HepG2 (cell line): ENCODE measurements around the gene RTN4RL2. TPM values are rescaled to one million over a fixed set of nuclear protein-coding genes. Genes with fewer than 3 reads are reported as not detected.

ENCODE experiments used
- ATAC-seq: fragments of 200-7000 bp; cut with Tn5 transposase; 3 replicates; pipeline ENCODE4 v1.9.1; 2020; ENCODE audit warnings: mild to moderate bottlenecking, moderate library complexity
- BruUV-seq: library from RNA; stranded (reverse); fragments of 400-500 nt; replicated peaks from 2 replicates; lab custom pipeline; 2021; lab: Mats Ljungman, UMichigan
- CTCF ChIA-PET: fragments of 300-600 bp; formaldehyde crosslinking; extraction: SDS; loops from one replicate; lab custom pipeline; 2021; ENCODE audit warnings: low total read pairs, inconsistent platforms, low intra/inter-chr PET ratio; lab: Yijun Ruan, JAX
- POLR2A ChIA-PET: fragments of 350-600 bp; sonication (Branson Sonifier 250); formaldehyde crosslinking; loops from one replicate; lab custom pipeline; 2020; ENCODE audit warnings: antibody characterized with exemption, inconsistent platforms; lab: Yijun Ruan, JAX
- DNase-seq: peaks from one replicate; pipeline ENCODE4 v3.0.0-alpha.2; 2015; ENCODE audit warnings: low spot score
- FAIRE-seq: peaks from 3 replicates; lab custom pipeline; 2011; peaks lifted over from hg19 to GRCh38; lab: Jason Lieb, UNC
- H2AFZ ChIP-seq: one replicate; pipeline ENCODE4 v1.6.1; 2011; ENCODE audit warnings: low read length, inconsistent platforms
- H3K27ac ChIP-seq: fragments of 300-600 bp; 3 replicates; pipeline ENCODE4 v1.8.0; 2011; ENCODE audit warnings: mixed run types, mild to moderate bottlenecking, mixed read lengths, low read length, inconsistent platforms; ENCODE audit not compliant: insufficient read depth; ENCODE audit errors: extremely low read length
- H3K27me3 ChIP-seq, 2 experiments: fragments of 200-600 bp in 1 of 2; 2 replicates in 1 of 2; 3 replicates in 1 of 2; pipeline versions ENCODE4 v1.6.0 to v1.8.0; 2011; ENCODE audit warnings: low read length in 2 of 2, mild to moderate bottlenecking in 2 of 2, moderate library complexity in 2 of 2, inconsistent platforms in 1 of 2; ENCODE audit not compliant: insufficient read depth in 2 of 2, control insufficient read depth in 1 of 2
- H3K36me3 ChIP-seq, 2 experiments: fragments of 200-600 bp in 1 of 2; replicated peaks in 1 of 2; 2 replicates in 1 of 2; 3 replicates in 1 of 2; pipeline versions ENCODE4 v1.5.1 to v1.8.0; 2011; ENCODE audit warnings: low read length in 2 of 2, inconsistent platforms in 1 of 2; ENCODE audit not compliant: insufficient read depth in 2 of 2, control insufficient read depth in 1 of 2
- H3K4me1 ChIP-seq: 2 replicates; pipeline ENCODE4 v1.5.1; 2012; ENCODE audit warnings: low read length, inconsistent platforms; ENCODE audit not compliant: insufficient read depth
- H3K4me2 ChIP-seq: 2 replicates; pipeline ENCODE4 v1.6.0; 2011; ENCODE audit warnings: low read depth, low read length, inconsistent platforms
- H3K4me3 ChIP-seq, 3 experiments: fragments of 200-600 bp in 1 of 3; sonication (generic), shearing (Covaris generic) in 1 of 3; replicated peaks in 1 of 3; 2 replicates each; pipeline ENCODE4 v1.5.1; 2011 to 2016; ENCODE audit warnings: low read length in 3 of 3, inconsistent platforms in 2 of 3, low read depth in 2 of 3, mild to moderate bottlenecking in 2 of 3, control low read depth in 1 of 3, mixed read lengths in 1 of 3; ENCODE audit not compliant: insufficient read depth in 1 of 3
- H3K79me2 ChIP-seq: one replicate; pipeline ENCODE4 v1.6.1; 2011; ENCODE audit warnings: low read length, inconsistent platforms; ENCODE audit not compliant: insufficient read depth
- H3K9ac ChIP-seq: 2 replicates; pipeline ENCODE4 v1.6.0; 2011; ENCODE audit warnings: mild to moderate bottlenecking, low read depth, low read length, inconsistent platforms; ENCODE audit not compliant: insufficient read depth
- H3K9me3 ChIP-seq: 2 replicates; pipeline ENCODE4 v1.5.1; 2012; ENCODE audit warnings: mild to moderate bottlenecking, low read length
- H4K20me1 ChIP-seq: 2 replicates; pipeline ENCODE4 v1.6.0; 2011; ENCODE audit warnings: inconsistent platforms, mild to moderate bottlenecking, low read length, moderate library complexity; ENCODE audit not compliant: insufficient read depth
- CENPBD1 ChIP-seq: sonication (generic); formaldehyde crosslinking; IDR thresholded peaks from 2 replicates; pipeline ENCODE4 v1.8.0; 2022; ENCODE audit warnings: missing genetic modification reagents, low read depth, mild to moderate bottlenecking, borderline replicate concordance
- NR0B2 ChIP-seq: sonication (generic); formaldehyde crosslinking; IDR thresholded peaks from 2 replicates; pipeline ENCODE4 v1.4.0; 2020; ENCODE audit warnings: mild to moderate bottlenecking, missing genetic modification reagents
- PITX1 ChIP-seq: sonication (generic); formaldehyde crosslinking; IDR thresholded peaks from 2 replicates; pipeline ENCODE4 v1.5.1; 2020; ENCODE audit warnings: mild to moderate bottlenecking, missing genetic modification reagents
- TEAD2 ChIP-seq: sonication (generic); formaldehyde crosslinking; IDR thresholded peaks from 2 replicates; pipeline ENCODE4 v1.9.0; 2021; ENCODE audit warnings: missing genetic modification reagents
- ZNF121 ChIP-seq: sonication (generic); formaldehyde crosslinking; IDR thresholded peaks from 2 replicates; pipeline ENCODE4 v1.5.0; 2020; ENCODE audit warnings: mild to moderate bottlenecking, missing genetic modification reagents
- ZNF18 ChIP-seq: sonication (generic); formaldehyde crosslinking; IDR thresholded peaks from 2 replicates; pipeline ENCODE4 v1.8.0; 2022; ENCODE audit warnings: mild to moderate bottlenecking, missing genetic modification reagents; ENCODE audit not compliant: insufficient replicate concordance
- ZNF20 ChIP-seq: sonication (generic); formaldehyde crosslinking; IDR thresholded peaks from 2 replicates; pipeline ENCODE4 v1.4.0; 2020; ENCODE audit warnings: mild to moderate bottlenecking, moderate library complexity, missing genetic modification reagents
- ZNF777 ChIP-seq: sonication (generic); formaldehyde crosslinking; IDR thresholded peaks from 2 replicates; pipeline ENCODE4 v1.4.0; 2020; ENCODE audit warnings: missing genetic modification reagents
- WGBS: methylation state at CpG from one replicate; pipeline ENCODE4 v1.1.6; 2017; ENCODE audit warnings: low lambda C conversion rate; 5-methylcytosine and 5-hydroxymethylcytosine counted together
- in situ Hi-C: cut with HindIII; loops from 2 replicates; pipeline ENCODE4 v1.10.0; 2017; ENCODE audit warnings: low pct_unique_long_range_greater_than_20kb; ENCODE audit not compliant: extremely low pct_ligation_motif_present
- intact Hi-C: fragments of 100-400 bp; cut with micrococcal nuclease; formaldehyde crosslinking; loops from one replicate; pipeline ENCODE4 v1.10.0; 2022; ENCODE audit not compliant: unreplicated experiment
- polyA plus RNA-seq, 8 experiments: library from polyadenylated mRNA; depleted of rRNA in 3 of 8; stranded (reverse) in 7 of 8; unstranded in 1 of 8; fragments of >200 nt; fragmentation: Illumina TruSeq in 4 of 8; extraction: Trizol in 4 of 8; gene quantifications; 2 replicates each; pipeline versions ENCODE4 v1.2.1 to v1.2.3, GENCODE V29; 2011 to 2016; ENCODE audit warnings: low read depth in 4 of 8, missing spikeins in 1 of 8, mixed read lengths in 1 of 8; ENCODE audit not compliant: insufficient read depth in 1 of 8
- total RNA-seq, 5 experiments: library from RNA; depleted of rRNA; stranded (reverse); fragments of >200 nt; fragmentation: Illumina TruSeq; extraction: Trizol; gene quantifications; 2 replicates each; pipeline ENCODE4 v1.2.3, GENCODE V29; 2016; ENCODE audit warnings: low read depth in 1 of 5

RTN4RL2 gene
- total and polyA plus RNA-seq, 2 of the 13 experiments (the other 11 are each of a cell fraction or from before 2014, with no cell fraction given), result 1.3 to 4.3 TPM

GRCh38 chr11:57471496-57471895 is 11.2 kb downstream of the RTN4RL2 start:
- Histone ChIP-seq H4K20me1 (no peaks in the 10 kb centered on the region), H3K27ac (no peak overlapping the region), H3K36me3 (no peaks in the 10 kb centered on the region), H3K4me3 (no peak overlapping the region), H2AFZ (no peak overlapping the region), H3K4me1 (peaks cover 23% of the 10 kb centered on the region), H3K27me3 (no peaks in the 10 kb centered on the region), H3K79me2 (no peaks in the 10 kb centered on the region), H3K9me3 (no peaks in the 10 kb centered on the region), H3K9ac (no peak overlapping the region), H3K4me2 (no peak overlapping the region)
- no peak for DNase-seq
- no peak for ATAC-seq
- BruUV-seq, result no TSS peak
- WGBS, result 99% methylated on average over 3 of the region's 3 CpGs
- in situ Hi-C loops (no loop called here), intact Hi-C loops (no loop called here)
- ChIA-PET CTCF (no interaction called here), POLR2A (interaction anchor here (1.7 kb wide), 2 partner anchors 13 to 59 kb away, joined by 4 to 8 read pairs; partner anchors contain the start of gene TIMM10)
- no peak for FAIRE-seq
- TF ChIP-seq TEAD2 (CRISPR knock-in tag), result no peak
- TF ChIP-seq ZNF121 (CRISPR knock-in tag), result no peak
- TF ChIP-seq ZNF20 (CRISPR knock-in tag), result no peak
- no peak for TF ChIP-seq ZNF777 (CRISPR knock-in tag)
- TF ChIP-seq NR0B2 (CRISPR knock-in tag), result no peak
- no peak for TF ChIP-seq CENPBD1
- no peak for TF ChIP-seq PITX1 (CRISPR knock-in tag)
- TF ChIP-seq ZNF18 (CRISPR knock-in tag), result no peak
